Mesendoderm (in vitro differentiated cells): ENCODE results near the gene FLVCR1.

Source experiments
- DNase-seq: peaks from one replicate; pipeline ENCODE4 v3.0.0; 2013
- H2AK5ac ChIP-seq: 2 replicates; pipeline ENCODE4 v1.6.1; 2013; ENCODE audit warnings: low read length, inconsistent platforms
- H2BK120ac ChIP-seq: 2 replicates; pipeline ENCODE4 v1.6.1; 2013; ENCODE audit warnings: low read depth, mild to moderate bottlenecking, low read length, moderate library complexity, mixed read lengths
- H2BK15ac ChIP-seq: replicated peaks from 2 replicates; pipeline ENCODE4 v1.6.1; 2013; ENCODE audit warnings: low read depth, mild to moderate bottlenecking, moderate library complexity
- H2BK5ac ChIP-seq: 2 replicates; pipeline ENCODE4 v1.6.1; 2013; ENCODE audit warnings: low read length, inconsistent platforms
- H3K18ac ChIP-seq: 2 replicates; pipeline ENCODE4 v1.6.1; 2013; ENCODE audit warnings: mild to moderate bottlenecking, low read length, mixed read lengths
- H3K23ac ChIP-seq: one replicate; pipeline ENCODE4 v1.6.1; 2013; ENCODE audit warnings: low read length
- H3K27ac ChIP-seq: 2 replicates; pipeline ENCODE4 v1.5.1; 2013; ENCODE audit warnings: low read depth, mild to moderate bottlenecking, inconsistent platforms, low read length, moderate library complexity
- H3K27me3 ChIP-seq: 2 replicates; pipeline ENCODE4 v1.6.1; 2013; ENCODE audit warnings: low read length, control low read depth, mild to moderate bottlenecking, inconsistent platforms; ENCODE audit not compliant: insufficient read depth, poor library complexity
- H3K36me3 ChIP-seq: 2 replicates; pipeline ENCODE4 v1.6.1; 2013; ENCODE audit warnings: low read length, inconsistent platforms; ENCODE audit not compliant: control insufficient read depth, insufficient read depth
- H3K4ac ChIP-seq: one replicate; pipeline ENCODE4 v1.6.1; 2013; ENCODE audit warnings: low read depth, mild to moderate bottlenecking, low read length, moderate library complexity
- H3K4me1 ChIP-seq: 2 replicates; pipeline ENCODE4 v1.6.1; 2013; ENCODE audit warnings: low read depth, low read length, inconsistent platforms; ENCODE audit not compliant: control insufficient read depth
- H3K4me2 ChIP-seq: 2 replicates; pipeline ENCODE4 v1.6.1; 2013; ENCODE audit warnings: low read length
- H3K4me3 ChIP-seq: 2 replicates; pipeline ENCODE4 v1.5.1; 2013; ENCODE audit warnings: mild to moderate bottlenecking, low read length
- H3K56ac ChIP-seq: one replicate; pipeline ENCODE4 v1.6.1; 2013; ENCODE audit warnings: low read length
- H3K79me1 ChIP-seq: 2 replicates; pipeline ENCODE4 v1.6.1; 2013; ENCODE audit warnings: low read length, inconsistent platforms
- H3K79me2 ChIP-seq: 2 replicates; pipeline ENCODE4 v1.6.1; 2013; ENCODE audit warnings: mild to moderate bottlenecking, low read length; ENCODE audit not compliant: control insufficient read depth, insufficient read depth
- H3K9ac ChIP-seq: 2 replicates; pipeline ENCODE4 v1.6.1; 2013; ENCODE audit warnings: low read length, inconsistent platforms
- H4K5ac ChIP-seq: one replicate; pipeline ENCODE4 v1.6.1; 2013; ENCODE audit warnings: low read length
- H4K8ac ChIP-seq: one replicate; pipeline ENCODE4 v1.6.1; 2013; ENCODE audit warnings: low read depth, mild to moderate bottlenecking, control low read depth, low read length, moderate library complexity
- WGBS: extraction: QIAGEN DNeasy Blood & Tissue Kit; methylation state at CpG from one replicate; pipeline ENCODE4 v1.1.7; 2013; ENCODE audit warnings: low lambda C conversion rate, missing lambda C conversion rate; ENCODE audit not compliant: insufficient coverage; ENCODE audit errors: extremely low coverage; 5-methylcytosine and 5-hydroxymethylcytosine counted together

Gene FLVCR1

GRCh38 chr1:212926372-212926771 lies 68.3 kb downstream of the FLVCR1 start:
- Histone ChIP-seq H3K36me3 (no peaks in the 10 kb centered on the region), H3K23ac (no peak overlapping the region), H3K9ac (no peak overlapping the region), H2BK120ac (no peak overlapping the region), H3K4me2 (no peak overlapping the region), H3K56ac (no peak overlapping the region), H4K8ac (no peak overlapping the region), H3K27ac (no peak overlapping the region), H4K5ac (no peak overlapping the region), H2BK15ac (no peak overlapping the region), H2AK5ac (no peak overlapping the region), H3K79me2 (no peaks in the 10 kb centered on the region), H3K4me3 (no peak overlapping the region), H3K4ac (no peak overlapping the region), H2BK5ac (no peak overlapping the region), H3K27me3 (no peaks in the 10 kb centered on the region), H3K18ac (no peak overlapping the region), H3K79me1 (no peaks in the 10 kb centered on the region), H3K4me1 (no peaks in the 10 kb centered on the region)
- no peak for DNase-seq
- no CpG with 5 or more reads among the region's 6 CpGs for WGBS

- H3K27ac ChIP-seq: peak overlapping the region; percentile 54
- H3K4me2 ChIP-seq: no peak overlapping the region
- H4K8ac ChIP-seq: peak overlapping the region; percentile 88
- H3K9ac ChIP-seq: no peak overlapping the region
- no peaks in the 10 kb centered on the region for H3K4me1 ChIP-seq
- H3K18ac ChIP-seq: no peak overlapping the region
- H2BK120ac ChIP-seq: peak overlapping the region; percentile 29
- H3K4me3 ChIP-seq: no peak overlapping the region
- H3K36me3 ChIP-seq: no peaks in the 10 kb centered on the region
- DNase-seq: peak; percentile 36
- no CpG with 5 or more reads among the region's 10 CpGs for WGBS
- no peak overlapping the region for H3K23ac ChIP-seq
- no peak overlapping the region for H4K5ac ChIP-seq
- H3K27me3 ChIP-seq: no peaks in the 10 kb centered on the region
- no peaks in the 10 kb centered on the region for H3K79me2 ChIP-seq
- no peak overlapping the region for H2AK5ac ChIP-seq
- no peak overlapping the region for H3K4ac ChIP-seq
- H2BK5ac ChIP-seq: no peak overlapping the region
- no peaks in the 10 kb centered on the region for H3K79me1 ChIP-seq
- no peak overlapping the region for H3K56ac ChIP-seq
- H2BK15ac ChIP-seq: no peak overlapping the region
Measured at GRCh38 chr1:212928323-212929291, 70.5 kb downstream of the FLVCR1 start.

DNA sequence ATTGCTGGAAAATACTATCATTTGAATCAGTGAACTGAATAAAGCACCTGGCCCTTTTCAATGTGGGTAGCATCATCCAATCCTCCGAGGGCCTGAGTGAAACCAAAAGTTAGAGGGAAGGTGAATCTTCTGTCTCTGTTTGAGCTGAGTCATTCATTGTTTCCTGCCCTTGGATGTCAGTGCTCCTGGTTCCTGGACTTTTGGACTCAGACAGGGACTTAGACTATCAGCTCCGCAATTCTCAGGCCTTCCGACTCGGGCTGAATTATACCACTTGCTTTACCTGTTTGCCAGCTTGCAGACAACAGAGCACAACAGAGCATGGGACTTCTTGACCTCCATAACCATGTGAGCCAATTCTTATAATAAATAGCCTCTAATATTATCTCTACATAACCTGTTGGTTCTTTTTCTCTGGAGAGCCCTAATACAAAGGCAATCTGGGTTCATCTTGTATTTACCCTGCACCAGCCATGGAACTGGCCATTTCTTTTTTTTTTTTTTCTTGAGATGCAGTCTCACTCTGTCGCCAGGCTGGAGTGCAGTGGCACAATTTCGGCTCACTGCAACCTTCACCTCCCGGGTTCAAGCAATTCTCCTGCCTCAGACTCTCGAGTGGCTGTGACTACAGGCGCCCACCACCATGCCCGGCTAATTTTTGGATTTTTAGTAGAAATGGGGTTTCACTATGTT lies 73.1 kb downstream of the FLVCR1 start:
- H3K4me3 ChIP-seq: no peak overlapping the region
- no peaks in the 10 kb centered on the region for H3K79me1 ChIP-seq
- no peak overlapping the region for H2BK15ac ChIP-seq
- no peak overlapping the region for H3K9ac ChIP-seq
- no peak for DNase-seq
- H2BK5ac ChIP-seq: no peak overlapping the region
- H3K36me3 ChIP-seq: no peaks in the 10 kb centered on the region
- no peaks in the 10 kb centered on the region for H3K79me2 ChIP-seq
- no CpG with 5 or more reads among the region's 10 CpGs for WGBS
- no peak overlapping the region for H2BK120ac ChIP-seq
- H3K18ac ChIP-seq: no peak overlapping the region
- H3K27me3 ChIP-seq: no peaks in the 10 kb centered on the region
- H4K5ac ChIP-seq: no peak overlapping the region
- no peak overlapping the region for H3K23ac ChIP-seq
- H3K56ac ChIP-seq: no peak overlapping the region
- no peaks in the 10 kb centered on the region for H3K4me1 ChIP-seq
- H3K4ac ChIP-seq: no peak overlapping the region
- H4K8ac ChIP-seq: no peak overlapping the region
- no peak overlapping the region for H3K27ac ChIP-seq
- H3K4me2 ChIP-seq: no peak overlapping the region
- H2AK5ac ChIP-seq: no peak overlapping the region

GRCh38 chr1:212933815-212934471 lies 75.9 kb downstream of the FLVCR1 start:
- no peaks in the 10 kb centered on the region for H3K27me3 ChIP-seq
- no peaks in the 10 kb centered on the region for H3K4me1 ChIP-seq
- H3K4me2 ChIP-seq: no peak overlapping the region
- H3K56ac ChIP-seq: no peak overlapping the region
- no peak overlapping the region for H3K4ac ChIP-seq
- H2BK15ac ChIP-seq: no peak overlapping the region
- no peak overlapping the region for H2AK5ac ChIP-seq
- no peaks in the 10 kb centered on the region for H3K36me3 ChIP-seq
- H3K79me2 ChIP-seq: no peaks in the 10 kb centered on the region
- no peak overlapping the region for H2BK5ac ChIP-seq
- H3K4me3 ChIP-seq: no peak overlapping the region
- no peak overlapping the region for H3K18ac ChIP-seq
- H3K79me1 ChIP-seq: no peaks in the 10 kb centered on the region
- H2BK120ac ChIP-seq: no peak overlapping the region
- H3K9ac ChIP-seq: no peak overlapping the region
- no peak overlapping the region for H3K27ac ChIP-seq
- no peak for DNase-seq
- no peak overlapping the region for H4K8ac ChIP-seq
- WGBS: no CpG with 5 or more reads among the region's 1 CpG
- H4K5ac ChIP-seq: no peak overlapping the region
- no peak overlapping the region for H3K23ac ChIP-seq

GRCh38 chr1:212935387-212935981 lies 77.4 kb downstream of the FLVCR1 start:
- no peaks in the 10 kb centered on the region for H3K27me3 ChIP-seq
- no peak overlapping the region for H3K23ac ChIP-seq
- H3K4ac ChIP-seq: no peak overlapping the region
- H2AK5ac ChIP-seq: no peak overlapping the region
- WGBS: no CpG with 5 or more reads among the region's 7 CpGs
- no peak overlapping the region for H3K18ac ChIP-seq
- H3K79me2 ChIP-seq: no peaks in the 10 kb centered on the region
- no peak overlapping the region for H2BK120ac ChIP-seq
- H3K27ac ChIP-seq: no peak overlapping the region
- H3K79me1 ChIP-seq: no peaks in the 10 kb centered on the region
- H3K36me3 ChIP-seq: no peaks in the 10 kb centered on the region
- H4K5ac ChIP-seq: no peak overlapping the region
- no peak overlapping the region for H2BK5ac ChIP-seq
- H4K8ac ChIP-seq: no peak overlapping the region
- H3K9ac ChIP-seq: no peak overlapping the region
- H3K4me1 ChIP-seq: no peaks in the 10 kb centered on the region
- no peak for DNase-seq
- no peak overlapping the region for H3K56ac ChIP-seq
- no peak overlapping the region for H3K4me3 ChIP-seq
- no peak overlapping the region for H2BK15ac ChIP-seq
- no peak overlapping the region for H3K4me2 ChIP-seq
